Stimulated activated CD4-positive, alpha-beta T cell treated with anti-CD3 and anti-CD28 coated beads, Interleukin-1b, Interleukin-23, amount 100 ng/mL, for 4 hours (primary cell): ENCODE data around the gene HDAC4.

Experiments
- DNase-seq, 2 donors: peaks; one replicate each; pipeline ENCODE4 v3.0.0-alpha.2; 2020; ENCODE audit warnings: low read depth in 2 of 2

Gene HDAC4

GRCh38 chr2:239267288-239267951 lies 133.4 kb downstream of the HDAC4 start:
- DNase-seq = peak; percentile 64 to 84

- no peak for DNase-seq
Measured at GRCh38 chr2:239266779-239267287, 134.0 kb downstream of the HDAC4 start.

GRCh38 chr2:239266434-239266766 lies 134.4 kb downstream of the HDAC4 start:
- no peak for DNase-seq

- no peak for DNase-seq
Measured at GRCh38 chr2:239265681-239266433, 135.0 kb downstream of the HDAC4 start.

- peak in 1 of 2 donors; percentile 54 for DNase-seq
Measured at GRCh38 chr2:239264838-239265651, 135.8 kb downstream of the HDAC4 start.

GRCh38 chr2:239264492-239264837 lies 136.4 kb downstream of the HDAC4 start:
- no peak for DNase-seq

GRCh38 chr2:239263669-239264491 lies 136.9 kb downstream of the HDAC4 start:
- no peak for DNase-seq

GRCh38 chr2:239263231-239263630 lies 137.6 kb downstream of the HDAC4 start:
- no peak for DNase-seq

GRCh38 chr2:239262484-239263230 lies 138.2 kb downstream of the HDAC4 start:
- no peak for DNase-seq

- no peak for DNase-seq
Measured at GRCh38 chr2:239261796-239262483, 138.9 kb downstream of the HDAC4 start.

GRCh38 chr2:239261356-239261755 lies 139.5 kb downstream of the HDAC4 start:
- DNase-seq = no peak

- no peak for DNase-seq
Measured at GRCh38 chr2:239260546-239261327, 140.1 kb downstream of the HDAC4 start.

GRCh38 chr2:239259603-239260298 lies 141.1 kb downstream of the HDAC4 start:
- DNase-seq = no peak

GRCh38 chr2:239259173-239259572 lies 141.6 kb downstream of the HDAC4 start:
- no peak for DNase-seq

- no peak for DNase-seq
Measured at GRCh38 chr2:239258248-239258647, 142.6 kb downstream of the HDAC4 start.

GRCh38 chr2:239257511-239257937 lies 143.3 kb downstream of the HDAC4 start:
- no peak for DNase-seq

- no peak for DNase-seq
Measured at GRCh38 chr2:239256350-239256743, 144.5 kb downstream of the HDAC4 start.

- no peak for DNase-seq
Measured at GRCh38 chr2:239255628-239256349, 145.0 kb downstream of the HDAC4 start.
